SK-N-SH (cell line): ENCODE data around the gene RAE1.

ENCODE experiments used
- CHD2 ChIP-seq: fragments of 150-350 bp; IDR thresholded peaks from 2 replicates; pipeline ENCODE4 v1.6.1; 2018; ENCODE audit warnings: low read length; ENCODE audit not compliant: partially characterized antibody
- CTCF ChIP-seq: fragments of 200-600 bp; sonication (generic); IDR thresholded peaks from 2 replicates; pipeline ENCODE4 v1.6.1; 2017; ENCODE audit warnings: antibody characterized with exemption, mild to moderate bottlenecking, moderate library complexity
- EZH2phosphoT487 ChIP-seq: fragments of 200-600 bp; sonication (generic); IDR thresholded peaks from 2 replicates; pipeline ENCODE4 v1.6.1; 2017; ENCODE audit warnings: low read depth, mixed run types, mild to moderate bottlenecking, antibody characterized with exemption, moderate library complexity, borderline replicate concordance
- FOSL2 ChIP-seq: IDR thresholded peaks from 2 replicates; pipeline ENCODE4 v1.4.0; 2012; ENCODE audit warnings: low read depth, mild to moderate bottlenecking, moderate library complexity, borderline replicate concordance
- FOXM1 ChIP-seq: IDR thresholded peaks from 2 replicates; pipeline ENCODE4 v1.4.0; 2012; ENCODE audit warnings: low read depth, mild to moderate bottlenecking
- POLR2AphosphoS5 ChIP-seq: IDR thresholded peaks from 2 replicates; pipeline ENCODE4 v1.6.1; 2012; ENCODE audit warnings: low read depth, low read length
- RAD21 ChIP-seq: IDR thresholded peaks from 2 replicates; pipeline ENCODE4 v1.6.1; 2012; ENCODE audit warnings: mild to moderate bottlenecking, low read length
- REST ChIP-seq: IDR thresholded peaks from 2 replicates; pipeline ENCODE4 v1.6.1; 2012; ENCODE audit warnings: mild to moderate bottlenecking, low read depth, low read length, moderate library complexity
- RFX5 ChIP-seq: IDR thresholded peaks from 2 replicates; pipeline ENCODE4 v1.6.1; 2012; ENCODE audit warnings: mild to moderate bottlenecking, improper control_type of control experiment, low read length
- RXRA ChIP-seq: IDR thresholded peaks from 2 replicates; pipeline ENCODE4 v1.4.0; 2012; ENCODE audit warnings: low read depth, mild to moderate bottlenecking, borderline replicate concordance
- USF2 ChIP-seq: fragments of 150-350 bp; IDR thresholded peaks from 2 replicates; pipeline ENCODE4 v1.6.1; 2017; ENCODE audit warnings: antibody characterized with exemption, low read length, low read depth, borderline replicate concordance
- ZBTB33 ChIP-seq: IDR thresholded peaks from 2 replicates; pipeline ENCODE4 v1.4.0; 2012; ENCODE audit warnings: low read depth, borderline replicate concordance

GRCh38 chr20:57351042-57351783 is at the start of gene RAE1:
- TF ChIP-seq POLR2AphosphoS5: peak; percentile 74
- no peak for TF ChIP-seq REST
- no peak for TF ChIP-seq RAD21
- no peak for TF ChIP-seq CTCF
- no peak for TF ChIP-seq FOSL2
- no peak for TF ChIP-seq RFX5
- no peak for TF ChIP-seq FOXM1
- no peak for TF ChIP-seq ZBTB33
- no peak for TF ChIP-seq USF2
- peak; percentile 47 for TF ChIP-seq CHD2
- TF ChIP-seq EZH2phosphoT487: no peak
- TF ChIP-seq RXRA: no peak
